Pancreas (tissue), 10 donors: ENCODE results near the gene CACNA1F. TPM values are rescaled to one million over a fixed set of nuclear protein-coding genes. Genes with fewer than 3 reads are reported as not detected.

Source experiments
- ATAC-seq, 4 donors: fragments of 200-7000 bp; cut with Tn5 transposase; one replicate each; pipeline versions ENCODE4 v1.8.0 to v1.9.1; 2020; ENCODE audit warnings: mild to moderate bottlenecking in 4 of 4, moderate library complexity in 4 of 4
- DNase-seq, 6 donors: peaks; one replicate each; pipeline ENCODE4 v3.0.0-alpha.2; 2020
- FAIRE-seq: peaks from 2 replicates; lab custom pipeline; 2012; peaks lifted over from hg19 to GRCh38; lab: Jason Lieb, UNC
- H3K27ac ChIP-seq, 4 donors: fragments of 200-600 bp; sonication (generic); 1 replicate in 3 of 4; 2 replicates in 1 of 4; pipeline versions ENCODE4 v1.5.0 to v1.8.0; 2020
- H3K27me3 ChIP-seq, 4 donors: fragments of 200-600 bp; one replicate each; pipeline ENCODE4 v1.8.0; 2021
- H3K36me3 ChIP-seq, 3 donors: fragments of 200-600 bp; sonication (generic) in 1 of 3; one replicate each; pipeline versions ENCODE4 v1.5.0 to v1.8.0; 2020 to 2021
- H3K4me1 ChIP-seq, 3 donors: fragments of 200-600 bp; one replicate each; pipeline ENCODE4 v1.8.0; 2021
- H3K4me3 ChIP-seq, 4 donors: fragments of 200-600 bp; sonication (generic) in 2 of 4; one replicate each; pipeline versions ENCODE4 v1.5.0 to v1.8.0; 2020 to 2021
- H3K9me3 ChIP-seq, 4 donors: fragments of 200-600 bp; one replicate each; pipeline ENCODE4 v1.8.0; 2021
- WGBS, 2 donors: extraction: QIAGEN DNeasy Blood & Tissue Kit; methylation state at CpG; one replicate each; pipeline ENCODE4 v1.1.7; 2013; 5-methylcytosine and 5-hydroxymethylcytosine counted together
- intact Hi-C, 3 donors: fragments of 100-400 bp; cut with DNase I; formaldehyde crosslinking; loops; one replicate each; pipeline versions ENCODE4 v1.11.1 to v1.14.2; 2022
- polyA plus RNA-seq, 2 donors: library from polyadenylated mRNA; stranded (reverse); fragments of 200-250 nt; gene quantifications; one replicate each; pipeline ENCODE4 v1.2.3, GENCODE V29; 2013
- total RNA-seq, 6 donors: library from RNA; stranded (reverse); fragmentation: NEBNext Ultra II Directional in 4 of 6; extraction: Animal tissue kit (Norgen Biotek cat#: 25700) in 4 of 6; gene quantifications; one replicate each; pipeline versions ENCODE4 v1.2.1 to v1.2.4, GENCODE V29; 2021 to 2023
- TF ChIP-seq, protein P1 (sequence below), 4 donors: fragments of 200-600 bp; sonication (generic) in 3 of 4; IDR thresholded peaks; one replicate each; pipeline versions ENCODE4 v1.5.0 to v1.8.0; 2021; ENCODE audit warnings: antibody characterized with exemption in 4 of 4
- donor health status: healthy with polysubstance abuse.
- donor health status: DM: no; HTN: no; CAD: no; lungs with moderate emphysema.
- donor health status: DM: no; HTN: no; CAD: no.
- donor health status: control.
- donor health status: control.
- donor health status: Bipolar disorder and iron deficiency.
- donor health status: DM: yes; HTN: yes; CAD: no.
- donor health status: DM: no; HTN: no; CAD: no.
- donor health status: DM: no; HTN: no; CAD: no.
- donor health status: DM: yes; HTN: yes; CAD: no.

The CACNA1F gene
- total and polyA plus RNA-seq, 8 donors: 0.03 to 0.87 (median 0.19) TPM

DNA sequence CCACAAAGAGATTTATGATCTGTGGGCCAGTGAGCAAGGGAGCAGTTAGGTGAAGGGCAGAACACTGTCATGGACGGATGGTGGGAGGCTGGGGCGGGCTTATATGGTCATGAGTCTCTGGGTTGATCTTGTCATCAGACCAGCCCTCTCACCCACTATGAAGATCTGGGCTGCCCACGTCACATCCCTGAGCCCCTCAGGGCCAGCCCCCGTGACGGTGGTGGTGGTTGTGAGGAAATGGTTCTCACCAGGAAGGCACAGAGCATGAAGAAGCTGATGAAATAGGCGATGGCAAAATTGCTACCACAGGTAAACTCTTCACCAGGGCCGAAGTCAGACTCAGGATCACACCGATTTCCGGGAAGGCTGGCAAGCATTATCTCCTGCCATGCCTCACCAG, 22.1 kb downstream of the CACNA1F start:
- Histone ChIP-seq H3K36me3 (no peaks in the 10 kb centered on the region), H3K9me3 (no peaks in the 10 kb centered on the region), H3K27ac (no peak overlapping the region), H3K4me1 (no peaks in the 10 kb centered on the region), H3K4me3 (no peak overlapping the region), H3K27me3 (no peaks in the 10 kb centered on the region)
- no peak for FAIRE-seq
- intact Hi-C loops: no loop called here
- 72 to 85% methylated on average over 9 of the region's 9 CpGs for WGBS, 2 donors
- TF ChIP-seq, protein P1, sequence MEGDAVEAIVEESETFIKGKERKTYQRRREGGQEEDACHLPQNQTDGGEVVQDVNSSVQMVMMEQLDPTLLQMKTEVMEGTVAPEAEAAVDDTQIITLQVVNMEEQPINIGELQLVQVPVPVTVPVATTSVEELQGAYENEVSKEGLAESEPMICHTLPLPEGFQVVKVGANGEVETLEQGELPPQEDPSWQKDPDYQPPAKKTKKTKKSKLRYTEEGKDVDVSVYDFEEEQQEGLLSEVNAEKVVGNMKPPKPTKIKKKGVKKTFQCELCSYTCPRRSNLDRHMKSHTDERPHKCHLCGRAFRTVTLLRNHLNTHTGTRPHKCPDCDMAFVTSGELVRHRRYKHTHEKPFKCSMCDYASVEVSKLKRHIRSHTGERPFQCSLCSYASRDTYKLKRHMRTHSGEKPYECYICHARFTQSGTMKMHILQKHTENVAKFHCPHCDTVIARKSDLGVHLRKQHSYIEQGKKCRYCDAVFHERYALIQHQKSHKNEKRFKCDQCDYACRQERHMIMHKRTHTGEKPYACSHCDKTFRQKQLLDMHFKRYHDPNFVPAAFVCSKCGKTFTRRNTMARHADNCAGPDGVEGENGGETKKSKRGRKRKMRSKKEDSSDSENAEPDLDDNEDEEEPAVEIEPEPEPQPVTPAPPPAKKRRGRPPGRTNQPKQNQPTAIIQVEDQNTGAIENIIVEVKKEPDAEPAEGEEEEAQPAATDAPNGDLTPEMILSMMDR (IDR thresholded peaks at IDR 0.05): no peak
- no peak for ATAC-seq
- DNase-seq: no peak

DNA sequence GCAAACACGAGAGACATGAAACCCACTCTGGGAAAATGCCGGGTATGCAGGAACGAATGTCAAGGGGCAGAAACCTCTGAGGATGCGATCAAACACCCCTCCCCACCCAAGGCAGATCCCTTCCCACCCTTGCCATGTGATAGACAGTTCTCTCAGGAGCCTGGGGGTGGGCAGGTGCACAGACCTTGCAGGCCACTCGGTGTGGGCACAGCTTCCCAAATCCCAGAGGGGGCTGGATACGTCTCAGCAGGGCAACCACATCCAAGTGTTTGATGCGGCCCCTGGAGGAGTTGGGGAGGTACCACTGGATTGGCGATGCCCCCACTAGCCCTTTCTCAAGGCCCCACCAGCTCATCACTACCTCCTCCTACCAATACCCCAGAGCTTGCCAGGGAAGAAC, 22.7 kb downstream of the CACNA1F start:
- Histone ChIP-seq H3K27ac (no peak overlapping the region), H3K36me3 (no peaks in the 10 kb centered on the region), H3K4me1 (no peaks in the 10 kb centered on the region), H3K9me3 (no peaks in the 10 kb centered on the region), H3K27me3 (no peaks in the 10 kb centered on the region), H3K4me3 (no peak overlapping the region)
- intact Hi-C loops: no loop called here
- DNase-seq (no peak), FAIRE-seq (no peak), ATAC-seq (no peak)
- TF ChIP-seq, protein P1 (IDR thresholded peaks at IDR 0.05): no peak
- 70 to 80% methylated on average over 8 of the region's 8 CpGs for whole genome bisulfite sequencing, 2 donors

DNA sequence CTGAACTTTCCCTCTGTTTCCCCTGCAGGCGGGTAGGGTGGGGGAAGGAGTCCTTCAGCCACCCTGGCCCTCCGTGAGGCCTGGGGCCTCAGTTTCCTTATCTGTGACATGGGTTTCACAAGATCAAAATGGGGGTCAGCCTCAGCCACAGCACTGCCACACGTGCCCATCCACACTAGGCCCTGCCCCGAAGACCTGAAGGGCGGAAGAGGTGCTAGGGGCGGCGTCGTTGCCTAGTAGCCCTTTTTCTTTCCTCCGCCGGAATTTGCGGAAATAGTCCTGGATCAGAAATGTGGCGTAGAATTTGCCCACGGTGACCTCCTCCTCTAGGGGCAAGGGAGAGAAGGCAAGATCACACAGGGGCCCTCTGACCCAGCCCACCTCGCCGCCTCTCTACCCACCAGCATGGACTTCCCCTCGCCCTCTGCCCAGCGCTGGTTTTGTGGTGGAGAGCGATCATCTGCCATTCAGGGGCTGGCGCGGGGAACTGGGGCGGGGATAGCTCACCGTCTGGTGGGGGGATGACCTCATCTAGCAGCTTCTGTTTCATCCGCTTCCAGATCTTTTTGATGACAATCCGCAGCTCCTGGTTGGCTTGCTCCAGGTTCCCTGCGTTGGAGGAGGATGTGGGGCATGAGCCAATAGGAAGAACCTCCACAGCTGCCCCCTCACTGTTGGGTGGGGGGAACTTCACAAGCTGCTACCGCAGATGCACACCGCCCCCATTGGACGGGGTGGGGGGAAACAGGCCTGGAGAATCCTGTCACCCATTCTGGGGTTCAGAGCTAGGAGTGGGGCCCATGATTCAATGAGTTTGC, 23.5 kb downstream of the CACNA1F start:
- no peaks in the 10 kb centered on the region for H3K36me3 ChIP-seq
- ATAC-seq (no peak), DNase-seq (no peak), FAIRE-seq (no peak)
- H3K4me3 ChIP-seq: no peak overlapping the region
- intact Hi-C loops: no loop called here
- no peaks in the 10 kb centered on the region for H3K27me3 ChIP-seq
- WGBS, 2 donors: 66 to 76% methylated on average over 28 of the region's 28 CpGs
- H3K27ac ChIP-seq: no peak overlapping the region
- H3K4me1 ChIP-seq: no peaks in the 10 kb centered on the region
- TF ChIP-seq, protein P1 (IDR thresholded peaks at IDR 0.05): no peak
- H3K9me3 ChIP-seq: no peaks in the 10 kb centered on the region

DNA sequence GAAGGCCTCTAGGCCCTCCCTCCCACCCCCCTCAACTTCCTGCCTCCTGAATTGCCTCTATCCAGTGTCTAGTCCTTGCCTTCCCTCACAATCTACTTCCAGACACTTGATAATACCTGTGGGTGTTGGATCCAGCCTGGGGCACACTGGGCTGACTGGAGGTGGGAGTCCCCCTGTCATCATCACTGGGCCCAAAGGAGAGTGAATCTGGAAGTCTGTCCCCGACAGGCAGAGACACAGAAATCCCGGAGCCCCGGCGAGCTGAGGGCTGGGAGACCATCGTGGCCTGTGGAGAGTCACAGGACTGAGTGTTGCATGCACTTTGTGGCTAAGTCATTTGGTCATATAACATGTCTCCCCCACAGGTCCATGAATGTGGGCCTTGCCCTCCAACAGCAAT, 24.7 kb downstream of the CACNA1F start:
- Histone ChIP-seq H3K4me1 (no peaks in the 10 kb centered on the region), H3K4me3 (no peak overlapping the region), H3K27me3 (no peaks in the 10 kb centered on the region), H3K36me3 (no peaks in the 10 kb centered on the region), H3K9me3 (no peaks in the 10 kb centered on the region), H3K27ac (no peak overlapping the region)
- intact Hi-C loops: no loop called here
- DNase-seq (no peak), FAIRE-seq (no peak), ATAC-seq (no peak)
- 92 to 98% methylated on average over 5 of the region's 5 CpGs for WGBS, 2 donors
- TF ChIP-seq, protein P1 (IDR thresholded peaks at IDR 0.05): no peak

DNA sequence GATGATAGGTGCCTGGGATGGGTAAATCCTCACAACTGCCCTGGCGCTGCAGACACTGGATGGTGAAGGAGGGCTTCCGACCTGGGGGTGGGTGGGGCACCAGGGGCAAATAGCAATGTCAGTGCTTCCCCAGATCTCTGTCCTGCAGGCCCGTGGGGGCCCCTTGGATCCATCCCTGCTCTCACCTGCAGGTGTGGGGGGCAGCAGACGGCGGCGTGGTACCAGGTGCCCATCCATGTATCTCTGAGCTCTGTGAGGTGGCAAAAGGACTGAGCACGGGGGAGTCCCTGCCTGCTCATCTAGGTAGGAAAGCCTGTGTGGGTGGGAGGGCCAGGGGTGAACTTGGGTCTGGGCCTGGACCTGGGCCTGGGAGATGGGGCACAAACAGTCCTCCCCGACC, 26.6 kb downstream of the CACNA1F start:
- no peaks in the 10 kb centered on the region for H3K27me3 ChIP-seq
- intact Hi-C loops: no loop called here
- no peak for ATAC-seq
- 81 to 87% methylated on average over 8 of the region's 8 CpGs for WGBS, 2 donors
- peaks cover 0 to under 1% (median 0%) of the 10 kb centered on the region in 3 donors for H3K4me1 ChIP-seq
- TF ChIP-seq, protein P1 (IDR thresholded peaks at IDR 0.05): no peak
- H3K36me3 ChIP-seq: no peaks in the 10 kb centered on the region
- no peak overlapping the region for H3K4me3 ChIP-seq
- no peak for DNase-seq
- H3K27ac ChIP-seq: no peak overlapping the region
- FAIRE-seq: no peak
- H3K9me3 ChIP-seq: no peaks in the 10 kb centered on the region
